ENCODE data around the gene TAS2R41. TPM values are rescaled to one million over a fixed set of nuclear protein-coding genes. Genes with fewer than 3 reads are reported as not detected.

Gene TAS2R41
- total and polyA plus RNA-seq, 12 donors: 0.28 TPM; not detected in 11

DNA sequence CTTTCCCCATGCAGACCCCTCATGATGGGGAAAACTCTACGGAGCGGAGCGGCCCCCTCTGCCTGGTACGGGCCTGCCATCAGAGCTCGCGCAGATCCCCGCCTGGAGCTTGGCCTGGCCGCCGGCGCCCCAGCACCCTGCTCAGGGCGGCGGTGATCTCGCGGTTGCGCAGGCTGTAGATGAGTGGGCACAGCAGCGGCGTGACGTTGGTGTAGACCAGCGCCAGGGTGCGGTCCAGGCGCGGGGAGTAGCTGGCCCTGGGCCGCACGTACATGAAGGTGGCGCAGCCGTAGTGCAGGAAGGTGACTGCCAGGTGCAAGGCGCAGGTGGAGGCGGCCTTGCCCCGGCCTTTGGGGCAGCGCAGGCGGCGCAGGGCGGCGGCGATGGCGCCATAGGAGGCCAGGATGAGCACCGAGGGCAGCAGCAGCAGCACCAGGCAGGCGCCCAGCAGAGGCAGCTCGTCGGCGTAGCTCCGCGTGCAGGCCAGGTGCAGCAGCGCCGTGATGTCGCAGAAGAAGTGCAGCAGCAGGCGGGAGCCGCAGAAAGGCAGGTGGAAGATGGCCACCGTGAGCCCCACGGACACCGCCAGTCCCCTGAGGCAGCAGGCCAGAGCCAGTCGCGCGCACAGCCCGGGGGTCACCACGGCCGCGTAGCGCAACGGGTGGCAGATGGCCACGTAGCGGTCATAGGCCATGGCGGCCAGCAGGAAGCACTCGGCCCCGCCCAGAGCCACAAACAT lies 33.4 kb downstream of the TAS2R41 start:
- no peaks in the 10 kb centered on the region for H3K9me3 ChIP-seq (replicated peaks in 1 of 3)
- H3K4me1 ChIP-seq (replicated peaks in 1 of 2): no peaks in the 10 kb centered on the region
- no peak for DNase-seq
- H3K36me3 ChIP-seq (replicated peaks in 1 of 2): no peaks in the 10 kb centered on the region
- no peak for TF ChIP-seq POLR2A (IDR thresholded peaks at IDR 0.05)
- TF ChIP-seq, protein P1, sequence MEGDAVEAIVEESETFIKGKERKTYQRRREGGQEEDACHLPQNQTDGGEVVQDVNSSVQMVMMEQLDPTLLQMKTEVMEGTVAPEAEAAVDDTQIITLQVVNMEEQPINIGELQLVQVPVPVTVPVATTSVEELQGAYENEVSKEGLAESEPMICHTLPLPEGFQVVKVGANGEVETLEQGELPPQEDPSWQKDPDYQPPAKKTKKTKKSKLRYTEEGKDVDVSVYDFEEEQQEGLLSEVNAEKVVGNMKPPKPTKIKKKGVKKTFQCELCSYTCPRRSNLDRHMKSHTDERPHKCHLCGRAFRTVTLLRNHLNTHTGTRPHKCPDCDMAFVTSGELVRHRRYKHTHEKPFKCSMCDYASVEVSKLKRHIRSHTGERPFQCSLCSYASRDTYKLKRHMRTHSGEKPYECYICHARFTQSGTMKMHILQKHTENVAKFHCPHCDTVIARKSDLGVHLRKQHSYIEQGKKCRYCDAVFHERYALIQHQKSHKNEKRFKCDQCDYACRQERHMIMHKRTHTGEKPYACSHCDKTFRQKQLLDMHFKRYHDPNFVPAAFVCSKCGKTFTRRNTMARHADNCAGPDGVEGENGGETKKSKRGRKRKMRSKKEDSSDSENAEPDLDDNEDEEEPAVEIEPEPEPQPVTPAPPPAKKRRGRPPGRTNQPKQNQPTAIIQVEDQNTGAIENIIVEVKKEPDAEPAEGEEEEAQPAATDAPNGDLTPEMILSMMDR (IDR thresholded peaks at IDR 0.05): no peak
- no peak overlapping the region for H3K4me3 ChIP-seq
- 46 to 79% (median 65%) methylated on average over 34 to 65 of the region's 65 CpGs for WGBS, 4 donors
- no peak overlapping the region for H3K27ac ChIP-seq
- no peaks in the 10 kb centered on the region for H3K27me3 ChIP-seq
- intact Hi-C loops (cut with DNase I): no loop called here

DNA sequence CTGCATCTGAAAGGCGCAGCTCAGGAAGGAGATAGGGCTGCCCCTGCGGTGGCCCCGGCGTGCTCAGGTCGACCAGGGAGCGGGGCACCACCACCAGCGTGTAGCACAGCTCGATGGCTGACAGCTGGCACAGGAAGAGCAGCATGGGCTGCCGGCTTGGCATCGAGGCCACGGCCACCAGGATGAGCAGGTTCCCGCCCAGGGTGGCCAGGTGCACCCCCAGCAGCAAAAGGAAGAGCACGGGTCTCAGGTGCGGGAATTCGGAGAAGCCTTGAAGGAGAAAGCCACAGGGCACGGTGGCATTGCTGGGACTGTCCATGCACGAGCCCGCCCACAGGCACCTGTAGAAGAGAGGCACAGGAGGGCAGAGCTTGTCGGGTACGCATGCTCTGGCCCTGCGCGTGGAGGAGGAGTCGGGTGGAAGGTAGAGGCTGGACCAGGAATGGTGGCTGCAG lies 33.9 kb downstream of the TAS2R41 start:
- no peak for TF ChIP-seq POLR2A (IDR thresholded peaks at IDR 0.05)
- TF ChIP-seq, protein P1 (IDR thresholded peaks at IDR 0.05): no peak
- no peak overlapping the region for H3K4me3 ChIP-seq

DNA sequence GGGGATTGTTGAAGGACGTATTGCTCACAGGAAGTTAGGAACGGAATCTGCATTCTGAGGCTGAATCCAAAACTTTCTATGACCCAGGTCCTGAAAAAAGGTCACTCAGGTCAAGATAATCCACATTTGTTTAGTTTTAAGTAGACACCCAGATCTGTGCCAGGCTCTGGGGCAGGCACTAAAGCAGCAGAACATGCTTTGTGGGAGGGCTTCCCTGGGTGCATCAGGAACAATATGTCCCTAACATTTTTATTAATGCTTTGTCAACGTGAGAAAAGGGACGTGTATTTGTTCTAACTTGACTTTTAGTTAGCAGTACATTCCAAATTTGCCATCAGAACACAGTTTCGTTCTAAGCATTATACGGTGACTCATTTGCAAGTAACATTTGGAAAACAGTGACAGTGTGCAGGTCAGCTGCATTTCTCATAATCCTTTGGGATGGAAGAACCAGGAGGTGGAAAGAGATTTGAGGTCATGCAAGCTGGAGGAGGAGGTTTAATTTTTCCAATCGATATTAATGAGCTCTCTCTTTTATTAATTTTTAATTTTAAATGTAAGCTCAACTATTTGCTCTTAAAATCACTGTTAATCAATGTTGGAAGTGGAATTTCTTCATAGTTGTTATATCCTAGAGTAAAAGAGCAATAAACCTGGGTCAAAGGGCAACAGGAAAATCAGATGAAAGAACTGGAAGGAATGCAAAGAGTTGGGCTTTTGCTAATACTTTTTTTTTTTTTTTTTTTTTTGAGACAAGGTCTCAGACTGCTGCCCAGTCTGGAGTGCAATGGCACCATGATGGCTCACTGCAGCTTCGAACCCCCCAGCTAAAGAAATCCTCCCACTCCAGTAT lies 35.0 kb downstream of the TAS2R41 start:
- Histone ChIP-seq H3K36me3 (replicated peaks in 1 of 2) (no peaks in the 10 kb centered on the region), H3K4me1 (replicated peaks in 1 of 2) (peaks cover 0 to 5% of the 10 kb centered on the region in 2 donors), H3K4me3 (no peak overlapping the region), H3K27ac (no peak overlapping the region), H3K27me3 (no peaks in the 10 kb centered on the region), H3K9me3 (replicated peaks in 1 of 3) (no peaks in the 10 kb centered on the region)
- DNase-seq: no peak
- 65 to 76% (median 70%) methylated on average over 8 of the region's 8 CpGs for WGBS, 4 donors
- TF ChIP-seq POLR2A (IDR thresholded peaks at IDR 0.05): no peak
- TF ChIP-seq, protein P1 (IDR thresholded peaks at IDR 0.05): no peak
- intact Hi-C loops (cut with DNase I): no loop called here

More for the DNA sequence above, 33.9 kb downstream of the TAS2R41 start:
- 68 to 93% (median 79%) methylated on average over 15 to 23 of the region's 23 CpGs for WGBS, 4 donors
- Histone ChIP-seq H3K27me3 (no peaks in the 10 kb centered on the region), H3K27ac (no peak overlapping the region), H3K9me3 (replicated peaks in 1 of 3) (no peaks in the 10 kb centered on the region), H3K4me1 (replicated peaks in 1 of 2) (no peaks in the 10 kb centered on the region), H3K36me3 (replicated peaks in 1 of 2) (no peaks in the 10 kb centered on the region)
- intact Hi-C loops (cut with DNase I): no loop called here
- DNase-seq: no peak

DNA sequence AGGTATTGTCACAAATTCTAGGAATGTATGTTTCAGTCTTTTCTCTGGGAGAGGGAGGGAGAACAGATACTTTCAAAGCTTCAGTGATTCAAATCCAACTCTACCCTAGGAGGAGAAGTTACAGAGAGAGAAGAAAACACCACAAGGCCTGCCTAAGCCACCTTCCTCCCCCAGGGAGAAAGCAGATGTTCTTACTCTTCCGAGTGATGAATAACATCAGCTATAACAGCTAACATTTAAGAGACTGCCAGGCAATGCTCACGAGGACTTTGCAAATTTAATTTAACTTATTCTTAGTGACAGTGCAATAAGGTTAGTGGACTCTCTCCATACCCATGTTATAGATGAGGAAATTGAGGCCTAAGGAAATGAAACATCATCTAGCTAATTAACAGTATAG lies 36.8 kb downstream of the TAS2R41 start:
- H3K4me3 ChIP-seq: no peak overlapping the region
- H3K27me3 ChIP-seq: no peaks in the 10 kb centered on the region
- H3K27ac ChIP-seq: no peak overlapping the region
- peaks cover 0 to 5% of the 10 kb centered on the region in 2 donors for H3K4me1 ChIP-seq (replicated peaks in 1 of 2)
- intact Hi-C loops (cut with DNase I): no loop called here
- TF ChIP-seq, protein P1 (IDR thresholded peaks at IDR 0.05): no peak
- TF ChIP-seq POLR2A (IDR thresholded peaks at IDR 0.05): no peak
- 64 to 78% (median 67%) methylated on average over 2 of the region's 2 CpGs for WGBS, 4 donors
- H3K36me3 ChIP-seq (replicated peaks in 1 of 2): no peaks in the 10 kb centered on the region
- no peaks in the 10 kb centered on the region for H3K9me3 ChIP-seq (replicated peaks in 1 of 3)
- no peak for DNase-seq
